NCI-H526 treated with DMSO at 0.1 percent for 48 hours (cell line): ENCODE results near the gene RPS14.

Source experiments
- DNase-seq: peaks from one replicate; lab custom pipeline; 2025; lab: John Stamatoyannopoulos, UW

Gene RPS14

GRCh38 chr5:150412319-150413175 lies 37.0 kb downstream of the RPS14 start, which contains the start of gene CD74:
Gene CD74, minus strand, starts transcription at chr5:150412910. Its CDS starts 161 bp downstream, at chr5:150412749.
- peak; percentile 34 for DNase-seq

GRCh38 chr5:150411245-150411979 lies 38.1 kb downstream of the RPS14 start:
- DNase-seq = no peak

- DNase-seq = peak; percentile 24
Observed at GRCh38 chr5:150410524-150411244, 38.9 kb downstream of the RPS14 start.

GRCh38 chr5:150409638-150410523 lies 39.7 kb downstream of the RPS14 start:
- DNase-seq = peak; percentile 77

- DNase-seq = no peak
Observed at GRCh38 chr5:150408231-150408943, 41.2 kb downstream of the RPS14 start.

- DNase-seq = no peak
Observed at GRCh38 chr5:150407096-150407720, 42.3 kb downstream of the RPS14 start.

GRCh38 chr5:150406723-150407095 lies 42.8 kb downstream of the RPS14 start:
- DNase-seq = no peak

GRCh38 chr5:150406103-150406722 lies 43.3 kb downstream of the RPS14 start:
- no peak for DNase-seq

- DNase-seq = no peak
Observed at GRCh38 chr5:150404941-150405816, 44.4 kb downstream of the RPS14 start.

GRCh38 chr5:150404535-150404934 lies 45.0 kb downstream of the RPS14 start:
- DNase-seq = no peak

GRCh38 chr5:150404121-150404520 lies 45.4 kb downstream of the RPS14 start:
- DNase-seq = no peak

GRCh38 chr5:150402901-150403342 lies 46.6 kb downstream of the RPS14 start:
- no peak for DNase-seq

GRCh38 chr5:150402229-150402773 lies 47.2 kb downstream of the RPS14 start:
- DNase-seq = no peak

- DNase-seq = no peak
Observed at GRCh38 chr5:150401376-150402228, 47.9 kb downstream of the RPS14 start.

- DNase-seq = no peak
Observed at GRCh38 chr5:150401076-150401375, 48.5 kb downstream of the RPS14 start.

GRCh38 chr5:150400316-150401075 lies 49.0 kb downstream of the RPS14 start:
- no peak for DNase-seq
